ENCODE results near the gene RGL2. TPM values are rescaled to one million over a fixed set of nuclear protein-coding genes. Genes with fewer than 3 reads are reported as not detected.

The RGL2 gene
- total and polyA plus RNA-seq, 2 of the 4 experiments (the other 2 are of a cell fraction), result 4.1 to 26.9 TPM

DNA sequence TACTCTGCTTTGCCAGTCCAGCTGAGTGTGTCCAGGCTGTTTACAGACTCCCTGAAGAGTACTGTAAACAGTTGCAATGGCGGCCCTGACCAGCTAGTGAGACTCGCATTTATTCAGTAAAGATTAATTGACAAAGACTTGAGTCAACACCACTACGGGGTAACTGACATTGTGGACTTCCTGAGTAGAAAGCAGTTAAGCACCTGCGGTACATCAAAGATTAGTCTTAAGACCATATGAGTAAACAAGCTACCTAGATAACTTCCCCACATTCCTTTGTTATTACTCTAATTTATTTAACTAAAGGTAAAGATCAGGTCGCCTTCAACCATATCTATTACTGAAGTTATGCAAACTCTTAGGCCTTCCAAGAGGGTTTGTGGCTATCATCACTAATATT lies 39.7 kb downstream of the RGL2 start:
- Histone ChIP-seq H4K5ac (ENCODE audit: low read depth, low read length) (no peak overlapping the region), H3K27me3 (ENCODE audit: control insufficient read depth, insufficient read depth, low read length) (no peaks in the 10 kb centered on the region), H3K18ac (ENCODE audit: low read depth, low read length) (no peak overlapping the region), H2BK15ac (ENCODE audit: low read depth, low read length) (no peak overlapping the region), H3K9ac (ENCODE audit: low read depth, low read length) (no peak overlapping the region), H2BK5ac (ENCODE audit: low read depth, low read length, poor library complexity, severe bottlenecking) (no peak overlapping the region), H2AK9ac (replicated peaks; ENCODE audit: low read depth, low read length, poor library complexity) (no peak overlapping the region), H3K56ac (ENCODE audit: extremely low read depth, insufficient read depth, low read length) (no peak overlapping the region), H3K4me1 (ENCODE audit: control insufficient read depth, insufficient read depth, low read length) (no peaks in the 10 kb centered on the region), H3K4ac (ENCODE audit: low read depth, low read length) (no peak overlapping the region), H2BK20ac (ENCODE audit: low read depth, low read length) (no peak overlapping the region), H3K9me3 (ENCODE audit: control insufficient read depth, insufficient read depth, low read length) (no peaks in the 10 kb centered on the region), H4K91ac (ENCODE audit: insufficient read depth, low read depth, low read length) (no peak overlapping the region), H3K27ac (ENCODE audit: insufficient read depth, low read length) (no peak overlapping the region), H3K4me3 (ENCODE audit: insufficient read depth, low read depth, low read length) (no peak overlapping the region), H3K14ac (replicated peaks; ENCODE audit: low read depth, low read length) (no peak overlapping the region), H3K36me3 (ENCODE audit: control insufficient read depth, insufficient read depth, low read length) (peaks cover 23% of the 10 kb centered on the region), H2BK120ac (ENCODE audit: low read depth, low read length) (no peak overlapping the region), H3K79me1 (ENCODE audit: low read depth in 1 of 2, low read length in 2 of 2) (peaks cover 3 to 11% of the 10 kb centered on the region in 2 experiments; a peak in 2 of 4 replicates), H2AK5ac (ENCODE audit: low read depth, low read length) (no peak overlapping the region), H3K9me1 (ENCODE audit: insufficient read depth, low read length) (no peaks in the 10 kb centered on the region), H4K20me1 (ENCODE audit: insufficient read depth, low read length) (no peaks in the 10 kb centered on the region), H3K23ac (ENCODE audit: low read depth, low read length) (no peak overlapping the region), H4K8ac (ENCODE audit: low read depth in 2 of 2, low read length in 2 of 2) (no peak overlapping the region), H2AFZ (replicated peaks; ENCODE audit: low read length, poor library complexity) (no peak overlapping the region), H3K4me2 (ENCODE audit: low read depth, low read length) (no peak overlapping the region)
- DNase-seq (no peak), ATAC-seq (ENCODE audit: low read depth) (no peak)
- no peak for TF ChIP-seq RCOR1 (IDR thresholded peaks at IDR 0.05; ENCODE audit: insufficient replicate concordance, low read length)
- no peak for TF ChIP-seq MAFK (IDR thresholded peaks at IDR 0.05; ENCODE audit: low read depth, low read length)
- no peak for TF ChIP-seq MAZ (IDR thresholded peaks at IDR 0.05; ENCODE audit: borderline replicate concordance, low read depth, low read length)
- TF ChIP-seq, protein P1, sequence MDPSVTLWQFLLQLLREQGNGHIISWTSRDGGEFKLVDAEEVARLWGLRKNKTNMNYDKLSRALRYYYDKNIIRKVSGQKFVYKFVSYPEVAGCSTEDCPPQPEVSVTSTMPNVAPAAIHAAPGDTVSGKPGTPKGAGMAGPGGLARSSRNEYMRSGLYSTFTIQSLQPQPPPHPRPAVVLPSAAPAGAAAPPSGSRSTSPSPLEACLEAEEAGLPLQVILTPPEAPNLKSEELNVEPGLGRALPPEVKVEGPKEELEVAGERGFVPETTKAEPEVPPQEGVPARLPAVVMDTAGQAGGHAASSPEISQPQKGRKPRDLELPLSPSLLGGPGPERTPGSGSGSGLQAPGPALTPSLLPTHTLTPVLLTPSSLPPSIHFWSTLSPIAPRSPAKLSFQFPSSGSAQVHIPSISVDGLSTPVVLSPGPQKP (IDR thresholded peaks at IDR 0.05; ENCODE audit: borderline replicate concordance, low read depth, low read length), result no peak
- TF ChIP-seq SMC3 (IDR thresholded peaks at IDR 0.05; ENCODE audit: low read depth, low read length), result no peak
- no peak for TF ChIP-seq RFX5 (IDR thresholded peaks at IDR 0.05; ENCODE audit: low read depth, low read length)
- TF ChIP-seq POLR2A (IDR thresholded peaks at IDR 0.05; ENCODE audit: low read depth, low read length), result no peak
- TF ChIP-seq, protein P2, sequence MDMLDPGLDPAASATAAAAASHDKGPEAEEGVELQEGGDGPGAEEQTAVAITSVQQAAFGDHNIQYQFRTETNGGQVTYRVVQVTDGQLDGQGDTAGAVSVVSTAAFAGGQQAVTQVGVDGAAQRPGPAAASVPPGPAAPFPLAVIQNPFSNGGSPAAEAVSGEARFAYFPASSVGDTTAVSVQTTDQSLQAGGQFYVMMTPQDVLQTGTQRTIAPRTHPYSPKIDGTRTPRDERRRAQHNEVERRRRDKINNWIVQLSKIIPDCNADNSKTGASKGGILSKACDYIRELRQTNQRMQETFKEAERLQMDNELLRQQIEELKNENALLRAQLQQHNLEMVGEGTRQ (IDR thresholded peaks at IDR 0.05; ENCODE audit: low read depth, low read length), result no peak
- TF ChIP-seq, protein P3, sequence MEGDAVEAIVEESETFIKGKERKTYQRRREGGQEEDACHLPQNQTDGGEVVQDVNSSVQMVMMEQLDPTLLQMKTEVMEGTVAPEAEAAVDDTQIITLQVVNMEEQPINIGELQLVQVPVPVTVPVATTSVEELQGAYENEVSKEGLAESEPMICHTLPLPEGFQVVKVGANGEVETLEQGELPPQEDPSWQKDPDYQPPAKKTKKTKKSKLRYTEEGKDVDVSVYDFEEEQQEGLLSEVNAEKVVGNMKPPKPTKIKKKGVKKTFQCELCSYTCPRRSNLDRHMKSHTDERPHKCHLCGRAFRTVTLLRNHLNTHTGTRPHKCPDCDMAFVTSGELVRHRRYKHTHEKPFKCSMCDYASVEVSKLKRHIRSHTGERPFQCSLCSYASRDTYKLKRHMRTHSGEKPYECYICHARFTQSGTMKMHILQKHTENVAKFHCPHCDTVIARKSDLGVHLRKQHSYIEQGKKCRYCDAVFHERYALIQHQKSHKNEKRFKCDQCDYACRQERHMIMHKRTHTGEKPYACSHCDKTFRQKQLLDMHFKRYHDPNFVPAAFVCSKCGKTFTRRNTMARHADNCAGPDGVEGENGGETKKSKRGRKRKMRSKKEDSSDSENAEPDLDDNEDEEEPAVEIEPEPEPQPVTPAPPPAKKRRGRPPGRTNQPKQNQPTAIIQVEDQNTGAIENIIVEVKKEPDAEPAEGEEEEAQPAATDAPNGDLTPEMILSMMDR (conservative IDR thresholded peaks at IDR 0.05; ENCODE audit: low read depth, low read length), result no peak
- no peak for TF ChIP-seq RAD21 (IDR thresholded peaks at IDR 0.05; ENCODE audit: low read length)
- no peak for TF ChIP-seq MXI1 (IDR thresholded peaks at IDR 0.05; ENCODE audit: borderline replicate concordance, low read depth, low read length)
- no peak for TF ChIP-seq BHLHE40 (IDR thresholded peaks at IDR 0.05; ENCODE audit: low read depth, low read length)
- no peak for TF ChIP-seq CEBPB (IDR thresholded peaks at IDR 0.05; ENCODE audit: low read depth, low read length)
- no peak for TF ChIP-seq CHD1 (IDR thresholded peaks at IDR 0.05; ENCODE audit: low read depth, low read length)
- BruUV-seq (replicated peaks), result no TSS peak
- POLR2A ChIA-PET (ENCODE audit: unreplicated experiment), result no interaction called here
- intact Hi-C loops (cut with micrococcal nuclease) (no loop called here), in situ Hi-C loops (cut with MboI; ENCODE audit: low sequenced_read_pairs) (no loop called here), dilution Hi-C loops (cut with HindIII; ENCODE audit: low sequenced_read_pairs, unreplicated experiment) (no loop called here)
- CTCF ChIA-PET, result no interaction called here
- no CpG with 5 or more reads among the region's 5 CpGs for WGBS, 2 experiments (ENCODE audit: extremely low coverage in 2 of 2, insufficient read length in 1 of 2)

All from IMR-90 (cell line).